Stimulated activated CD8-positive, alpha-beta memory T cell treated with anti-CD3 and anti-CD28 coated beads, Interleukin-15, amount 100 ng/mL, for 24 hours (primary cell): ENCODE measurements around the gene NOC3L.
"Not testable (repeated sequence)": the region's sequence is repeated elsewhere in the genome, so short reads cannot be mapped to it uniquely, and the experiment has no call there.

Source experiments
- DNase-seq: peaks from one replicate; pipeline ENCODE4 v3.0.0-alpha.2; 2020; ENCODE audit warnings: low read depth

Gene NOC3L, protein sequence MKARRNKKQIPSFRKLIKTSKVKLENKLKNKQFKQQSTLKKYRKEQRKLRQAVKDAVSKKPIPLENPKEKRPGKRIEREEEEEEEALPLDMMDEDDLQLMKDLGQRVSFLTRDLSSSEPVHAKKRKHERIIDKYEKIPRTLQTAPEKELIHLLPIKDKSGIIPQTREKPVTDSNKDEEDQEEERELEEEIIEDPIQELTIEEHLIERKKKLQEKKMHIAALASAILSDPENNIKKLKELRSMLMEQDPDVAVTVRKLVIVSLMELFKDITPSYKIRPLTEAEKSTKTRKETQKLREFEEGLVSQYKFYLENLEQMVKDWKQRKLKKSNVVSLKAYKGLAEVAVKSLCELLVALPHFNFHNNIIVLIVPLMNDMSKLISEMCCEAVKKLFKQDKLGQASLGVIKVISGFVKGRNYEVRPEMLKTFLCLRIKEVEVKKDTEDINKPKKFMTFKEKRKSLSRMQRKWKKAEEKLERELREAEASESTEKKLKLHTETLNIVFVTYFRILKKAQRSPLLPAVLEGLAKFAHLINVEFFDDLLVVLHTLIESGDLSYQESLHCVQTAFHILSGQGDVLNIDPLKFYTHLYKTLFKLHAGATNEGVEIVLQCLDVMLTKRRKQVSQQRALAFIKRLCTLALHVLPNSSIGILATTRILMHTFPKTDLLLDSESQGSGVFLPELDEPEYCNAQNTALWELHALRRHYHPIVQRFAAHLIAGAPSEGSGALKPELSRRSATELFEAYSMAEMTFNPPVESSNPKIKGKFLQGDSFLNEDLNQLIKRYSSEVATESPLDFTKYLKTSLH

GRCh38 chr10:94362360-94363250 is at the start of gene NOC3L:
NOC3L (minus strand) TSS chr10:94362939; CDS start chr10:94362838, 101 bp downstream.
- DNase-seq, result peak; percentile 96

- DNase-seq, result no peak
Observed at GRCh38 chr10:94412449-94412848, 49.7 kb upstream of the NOC3L start.

- DNase-seq, result no peak
Observed at GRCh38 chr10:94411304-94411703, 48.6 kb upstream of the NOC3L start.

DNA sequence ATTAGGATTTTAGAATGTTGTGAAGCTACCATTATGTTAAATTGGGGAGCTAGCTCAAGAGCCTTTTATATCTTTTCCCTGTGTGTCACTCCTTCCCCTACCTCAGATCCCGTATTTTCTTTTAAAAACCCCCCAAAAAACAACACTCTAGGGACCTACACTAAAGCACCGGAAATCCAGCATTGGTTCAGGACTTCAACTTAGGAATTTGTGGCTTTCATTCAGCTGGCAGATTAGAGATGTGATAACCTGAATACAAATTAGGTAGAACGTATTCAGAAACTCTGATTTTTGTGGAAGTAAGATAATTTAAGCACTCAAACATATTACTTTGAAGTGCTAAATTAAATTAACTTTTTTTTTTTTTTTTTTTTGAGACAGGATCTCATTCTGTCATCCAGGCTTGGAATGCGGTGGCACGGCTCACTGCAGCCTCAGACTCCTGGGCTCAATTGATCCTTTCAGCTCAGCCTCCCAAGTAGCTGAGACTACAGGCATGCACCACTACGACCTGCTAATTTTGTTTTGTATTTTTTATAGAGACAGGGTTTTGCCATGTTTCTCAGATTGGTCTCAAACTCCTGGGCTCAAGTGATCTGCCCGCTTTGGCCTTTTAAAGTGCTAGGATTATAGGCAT is 46.4 kb upstream of the NOC3L start:
- no peak for DNase-seq

GRCh38 chr10:94407668-94408067 is 44.9 kb upstream of the NOC3L start:
- no peak for DNase-seq

- no peak for DNase-seq
Observed at GRCh38 chr10:94405406-94405805, 42.7 kb upstream of the NOC3L start.

- DNase-seq, result no peak
Observed at GRCh38 chr10:94403380-94404213, 40.9 kb upstream of the NOC3L start.

DNA sequence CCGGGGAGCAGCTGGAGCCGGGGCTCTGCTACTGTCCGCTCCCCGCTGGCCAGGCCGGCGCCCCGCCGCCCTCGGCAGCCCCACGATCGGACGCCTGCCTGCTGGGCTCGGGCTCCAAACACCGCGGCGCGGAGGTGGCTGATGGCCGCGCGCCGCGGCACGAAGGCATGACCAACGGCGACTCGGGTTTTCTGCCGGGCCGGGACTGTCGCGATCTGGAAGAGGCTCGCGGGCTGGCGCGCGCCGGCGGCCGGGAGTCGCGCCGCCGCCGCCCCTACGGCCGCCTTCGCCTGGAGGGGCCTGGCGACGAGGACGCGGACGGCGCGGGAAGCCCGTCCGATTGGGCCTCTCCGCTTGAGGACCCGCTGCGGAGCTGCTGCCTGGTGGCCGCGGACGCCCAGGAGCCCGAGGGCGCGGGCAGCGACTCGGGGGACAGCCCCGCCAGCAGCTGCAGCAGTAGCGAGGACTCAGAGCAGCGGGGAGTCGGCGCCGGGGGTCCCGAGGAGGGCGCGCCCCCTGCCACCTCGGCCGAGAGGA is 40.2 kb upstream of the NOC3L start:
- no peak for DNase-seq

- DNase-seq, result no peak
Observed at GRCh38 chr10:94402204-94402842, 39.6 kb upstream of the NOC3L start, which contains the start of gene TBC1D12. TBC1D12 (plus strand) TSS chr10:94402541; CDS start chr10:94402614, 73 bp downstream.

DNA sequence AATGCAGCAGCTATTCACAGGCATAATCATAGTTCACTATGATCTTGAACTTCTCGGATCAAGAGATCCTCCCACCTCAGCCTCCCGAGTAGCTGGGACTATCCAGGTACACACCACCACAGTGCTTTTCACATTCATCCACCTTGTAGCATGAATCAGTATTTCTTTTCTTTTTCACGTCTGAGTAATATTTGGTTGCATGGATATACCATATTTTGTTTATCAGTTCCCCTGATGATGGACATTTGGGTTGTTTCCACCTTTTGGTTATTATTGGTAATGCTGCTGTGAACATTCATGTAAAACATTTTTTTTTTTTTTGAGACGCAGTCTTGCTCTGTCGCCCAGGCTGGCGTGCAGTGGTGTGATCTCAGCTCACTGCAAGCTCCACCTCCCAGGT is 36.0 kb upstream of the NOC3L start:
- DNase-seq, result no peak

GRCh38 chr10:94397549-94398370 is 35.0 kb upstream of the NOC3L start:
- DNase-seq, result no peak

DNA sequence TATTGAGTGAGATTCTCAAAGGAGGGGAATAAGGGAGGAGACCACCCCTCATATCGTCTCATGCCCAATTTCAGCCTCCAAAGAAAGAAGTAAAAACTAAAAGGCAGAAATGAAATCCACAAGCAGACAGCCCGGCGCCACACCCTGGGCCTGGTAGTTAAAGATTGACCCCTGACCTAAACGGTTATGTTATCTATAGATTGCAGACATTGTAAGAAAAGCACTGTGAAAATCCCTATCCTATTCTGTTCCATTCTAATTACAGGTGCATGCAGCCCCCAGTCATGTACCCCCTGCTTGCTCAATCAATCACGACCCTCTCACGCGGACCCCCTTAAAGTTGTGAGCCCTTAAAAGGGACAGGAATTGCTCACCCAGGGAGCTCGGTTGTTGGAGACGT is 29.4 kb upstream of the NOC3L start:
- not testable (repeated sequence) for DNase-seq

- not testable (repeated sequence) for DNase-seq
Observed at GRCh38 chr10:94385733-94386132, 23.0 kb upstream of the NOC3L start.

- DNase-seq, result no peak
Observed at GRCh38 chr10:94383530-94383929, 20.8 kb upstream of the NOC3L start.

GRCh38 chr10:94376865-94377264 is 14.1 kb upstream of the NOC3L start:
- DNase-seq, result no peak

DNA sequence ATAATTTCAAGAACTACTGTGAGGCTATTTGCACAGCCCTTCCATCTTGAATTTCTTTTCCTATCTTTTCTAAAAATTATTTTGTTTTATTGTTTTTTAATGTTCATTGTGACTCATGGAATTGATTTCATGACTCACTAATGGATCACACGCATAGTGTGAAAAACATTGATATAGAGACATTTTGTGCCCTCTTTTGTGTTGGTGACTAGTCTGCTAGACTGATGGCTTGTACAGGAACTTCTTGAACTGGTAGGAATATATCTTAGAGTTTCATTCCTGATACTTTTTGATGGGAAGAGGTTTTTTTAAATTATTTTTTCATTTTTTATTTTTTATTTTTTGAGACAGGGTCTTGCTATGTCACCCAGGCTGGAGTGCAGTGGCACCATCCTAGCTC is 12.6 kb upstream of the NOC3L start:
- no peak for DNase-seq

- DNase-seq, result no peak
Observed at GRCh38 chr10:94370501-94370900, 7.8 kb upstream of the NOC3L start.

DNA sequence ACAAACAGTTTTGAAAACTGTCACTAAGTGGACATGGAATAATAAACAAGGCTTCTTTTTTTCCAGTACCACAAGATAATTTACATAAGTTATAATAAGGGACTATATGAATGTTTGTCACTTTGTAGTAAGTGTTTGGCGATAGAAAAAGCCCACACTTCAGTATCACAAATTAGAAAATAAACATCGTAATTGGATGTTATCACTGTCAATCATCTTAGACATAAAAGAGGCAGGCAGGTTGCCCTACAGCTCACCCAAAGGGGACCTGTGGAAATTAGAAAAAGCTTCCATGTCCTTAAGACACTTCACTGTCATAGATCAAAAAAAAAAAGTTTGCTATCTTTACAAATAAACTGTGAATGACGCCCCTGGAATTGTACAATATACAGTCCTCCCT is 3.6 kb upstream of the NOC3L start:
- DNase-seq, result no peak

GRCh38 chr10:94364482-94364881 is 1.7 kb upstream of the NOC3L start:
- DNase-seq, result no peak
